K562 (cell line): ENCODE measurements around the gene HNRNPDL. TPM values are rescaled to one million over a fixed set of nuclear protein-coding genes. Genes with fewer than 3 reads are reported as not detected.

Source experiments
- ATAC-seq: fragments of 200-7000 bp; cut with Tn5 transposase; 3 replicates; pipeline ENCODE4 v1.9.1; 2020; ENCODE audit warnings: moderate library complexity
- BruUV-seq: library from RNA; stranded (reverse); fragments of 400-500 nt; replicated peaks from 2 replicates; lab custom pipeline; 2021; lab: Mats Ljungman, UMichigan
- CTCF ChIA-PET: fragments of 300-600 bp; formaldehyde crosslinking; extraction: SDS; loops from one replicate; lab custom pipeline; 2021; ENCODE audit warnings: low intra/inter-chr PET ratio; lab: Yijun Ruan, JAX
- POLR2A ChIA-PET: fragments of 300-600, 350-650 bp; sonication (Branson Sonifier 250); formaldehyde crosslinking; extraction: SDS; loops from one replicate; lab custom pipeline; 2021; ENCODE audit warnings: antibody characterized with exemption, inconsistent platforms; lab: Yijun Ruan, JAX
- DNase-seq, 4 experiments: peaks; one replicate each; pipeline versions ENCODE4 v3.0.0 to v3.0.0-alpha.2; 2011 to 2018; ENCODE audit warnings: low spot score in 3 of 4, mixed read lengths in 3 of 4; ENCODE audit errors: extremely low read depth in 1 of 4
- FAIRE-seq: peaks from 2 replicates; lab custom pipeline; 2011; peaks lifted over from hg19 to GRCh38; lab: Jason Lieb, UNC
- H2AFZ ChIP-seq: 2 replicates; pipeline ENCODE4 v1.6.0; 2011; ENCODE audit warnings: low read depth, low read length, control low read depth, inconsistent platforms
- H3K27ac ChIP-seq: fragments of 200-600 bp; 3 replicates; pipeline ENCODE4 v1.8.0; 2011; ENCODE audit warnings: low read depth, mild to moderate bottlenecking, control low read depth, inconsistent platforms, low read length, moderate library complexity, mixed read lengths; ENCODE audit errors: extremely low read depth
- H3K27me3 ChIP-seq, 2 experiments: fragments of 300-600 bp in 1 of 2; 2 replicates in 1 of 2; 3 replicates in 1 of 2; pipeline versions ENCODE4 v1.6.0 to v1.8.0; 2011; ENCODE audit warnings: inconsistent platforms in 2 of 2, low read length in 2 of 2, mild to moderate bottlenecking in 1 of 2, mixed read lengths in 1 of 2, moderate library complexity in 1 of 2; ENCODE audit not compliant: control insufficient read depth in 2 of 2, insufficient read depth in 2 of 2
- H3K36me3 ChIP-seq: fragments of 300-600 bp; 3 replicates; pipeline ENCODE4 v1.8.0; 2011; ENCODE audit warnings: mild to moderate bottlenecking, low read length, inconsistent platforms; ENCODE audit not compliant: control insufficient read depth, insufficient read depth
- H3K4me1 ChIP-seq, 2 experiments: fragments of 200-600 bp in 1 of 2; replicated peaks in 1 of 2; 2 replicates in 1 of 2; 3 replicates in 1 of 2; pipeline versions ENCODE4 v1.5.1 to v1.8.0; 2011; ENCODE audit warnings: inconsistent platforms in 2 of 2, low read length in 2 of 2, mild to moderate bottlenecking in 1 of 2, mixed read lengths in 1 of 2, moderate library complexity in 1 of 2; ENCODE audit not compliant: control insufficient read depth in 2 of 2, insufficient read depth in 2 of 2
- H3K4me2 ChIP-seq: 2 replicates; pipeline ENCODE4 v1.6.1; 2011; ENCODE audit warnings: low read length, control low read depth, inconsistent platforms, mixed read lengths; ENCODE audit not compliant: insufficient read depth
- H3K4me3 ChIP-seq: fragments of 200-600 bp; sonication (generic), shearing (Covaris generic); 2 replicates; pipeline ENCODE4 v1.5.1; 2016; ENCODE audit warnings: control low read depth, inconsistent platforms
- H3K79me2 ChIP-seq: fragments of 200-600 bp; 3 replicates; pipeline ENCODE4 v1.8.0; 2011; ENCODE audit warnings: low read length, inconsistent platforms; ENCODE audit not compliant: control insufficient read depth, insufficient read depth
- H3K9ac ChIP-seq, 2 experiments: 2 replicates each; pipeline versions ENCODE4 v1.6.0 to v1.6.1; 2011; ENCODE audit warnings: low read depth in 2 of 2, low read length in 2 of 2, control low read depth in 1 of 2, inconsistent platforms in 1 of 2, mild to moderate bottlenecking in 1 of 2, mixed read lengths in 1 of 2; ENCODE audit not compliant: insufficient read depth in 1 of 2
- H3K9me1 ChIP-seq: one replicate; pipeline ENCODE4 v1.6.0; 2011; ENCODE audit warnings: inconsistent platforms, mild to moderate bottlenecking, low read length, moderate library complexity; ENCODE audit not compliant: control insufficient read depth, insufficient read depth
- H3K9me3 ChIP-seq: replicated peaks from 2 replicates; pipeline ENCODE4 v1.5.1; 2011; ENCODE audit warnings: low read depth, low read length, inconsistent platforms; ENCODE audit not compliant: control insufficient read depth, insufficient read depth
- H4K20me1 ChIP-seq: replicated peaks from 2 replicates; pipeline ENCODE4 v1.6.1; 2011; ENCODE audit warnings: low read length, inconsistent platforms, mixed read lengths; ENCODE audit not compliant: control insufficient read depth, insufficient read depth
- RBFOX2 ChIP-seq: fragments of 200-400 bp; formaldehyde crosslinking; IDR thresholded peaks from 2 replicates; pipeline ENCODE4 v1.6.1; 2017; ENCODE audit warnings: low read depth, mild to moderate bottlenecking, low read length, moderate library complexity
- WGBS: fragments of 100-300 bp; shearing (Covaris generic); methylation state at CpG from one replicate; pipeline ENCODE4 v1.1.6; 2016; ENCODE audit warnings: low coverage, mixed read lengths; ENCODE audit not compliant: insufficient coverage; ENCODE audit errors: missing lambda C conversion rate; 5-methylcytosine and 5-hydroxymethylcytosine counted together
- in situ Hi-C: fragments of 300-500 bp; cut with MboI; formaldehyde crosslinking; loops from 4 replicates; pipeline ENCODE4 v1.15.0; 2018; ENCODE audit warnings: inconsistent platforms, mixed read lengths
- intact Hi-C: fragments of 100-400 bp; cut with micrococcal nuclease; formaldehyde crosslinking; loops from 2 replicates; pipeline ENCODE4 v1.14.2; 2022
- polyA plus RNA-seq, 8 experiments: library from polyadenylated mRNA; depleted of rRNA in 4 of 8; stranded (reverse) in 5 of 8; unstranded in 3 of 8; fragments of >200 nt; fragmentation: Nextera tagmentation in 2 of 8; fragmentation: Illumina TruSeq in 1 of 8; extraction: Ambion mirVana in 2 of 8; extraction: Trizol in 1 of 8; gene quantifications; 2 replicates each; pipeline versions ENCODE4 v1.2.1 to v1.2.3, GENCODE V29; 2011 to 2014; ENCODE audit warnings: inconsistent platforms in 1 of 8, missing spikeins in 1 of 8
- total RNA-seq, 7 experiments: library from RNA; depleted of rRNA in 6 of 7; stranded (reverse); fragments of >200 nt in 6 of 7; fragmentation: Illumina TruSeq in 2 of 7; extraction: Trizol in 2 of 7; gene quantifications; 2 replicates each; pipeline versions ENCODE4 v1.2.1 to v1.2.3, GENCODE V29; 2011 to 2021; ENCODE audit warnings: low replicate concordance in 1 of 7
- TF ChIP-seq, protein P1 (sequence below), 3 experiments: IDR thresholded peaks in 2 of 3; conservative IDR thresholded peaks in 1 of 3; 2 replicates each; pipeline ENCODE4 v1.5.1; 2011 to 2012; ENCODE audit warnings: low read length in 3 of 3, mild to moderate bottlenecking in 3 of 3, control low read depth in 2 of 3, improper control_type of control experiment in 1 of 3, inconsistent platforms in 1 of 3, low read depth in 1 of 3, mixed read lengths in 1 of 3, moderate library complexity in 1 of 3; ENCODE audit not compliant: insufficient read depth in 2 of 3

Gene HNRNPDL
- total and polyA plus RNA-seq, 9 of the 15 experiments (the other 6 are each of a cell fraction or from before 2014, with no cell fraction given), result 243 to 652 (median 351) TPM

DNA sequence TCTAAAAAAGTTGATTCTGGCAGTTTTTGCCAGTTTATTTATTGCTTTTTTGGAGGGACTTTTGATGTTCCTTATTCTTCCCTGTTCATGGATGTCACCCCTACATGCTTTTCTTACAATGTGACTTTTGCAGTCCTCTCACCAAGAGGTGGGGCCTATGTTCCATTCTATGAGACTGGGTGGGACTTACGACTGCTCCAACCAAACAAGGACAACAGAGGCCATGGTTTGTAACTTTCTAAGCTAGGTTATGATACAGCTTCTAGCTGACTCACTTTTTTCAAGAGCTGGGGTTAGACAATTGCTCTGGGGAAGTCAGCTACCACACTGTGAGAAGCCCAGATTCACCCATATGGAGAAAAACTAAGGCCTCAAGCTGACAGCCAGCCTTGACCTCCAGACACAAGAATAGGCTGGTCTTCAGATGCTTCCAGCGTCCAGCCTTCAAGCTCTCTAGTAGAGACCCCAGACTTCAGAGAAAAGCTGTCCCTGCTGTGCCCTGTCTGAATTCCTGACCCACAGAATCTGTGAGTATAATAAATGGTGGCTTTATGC is 39.6 kb upstream of the HNRNPDL start:
- H3K9me3 ChIP-seq, result no peaks in the 10 kb centered on the region
- CTCF ChIA-PET, result no interaction called here
- FAIRE-seq, result no peak
- peak in 1 of 4 experiments; percentile 12 for DNase-seq
- no peaks in the 10 kb centered on the region for H3K27me3 ChIP-seq
- H3K4me3 ChIP-seq, result no peak overlapping the region
- POLR2A ChIA-PET, result no interaction called here
- H4K20me1 ChIP-seq, result no peaks in the 10 kb centered on the region
- peak; percentile 59; the same call in 2 of the 3 replicates for ATAC-seq
- no peak overlapping the region for H3K4me2 ChIP-seq
- TF ChIP-seq, protein P1, sequence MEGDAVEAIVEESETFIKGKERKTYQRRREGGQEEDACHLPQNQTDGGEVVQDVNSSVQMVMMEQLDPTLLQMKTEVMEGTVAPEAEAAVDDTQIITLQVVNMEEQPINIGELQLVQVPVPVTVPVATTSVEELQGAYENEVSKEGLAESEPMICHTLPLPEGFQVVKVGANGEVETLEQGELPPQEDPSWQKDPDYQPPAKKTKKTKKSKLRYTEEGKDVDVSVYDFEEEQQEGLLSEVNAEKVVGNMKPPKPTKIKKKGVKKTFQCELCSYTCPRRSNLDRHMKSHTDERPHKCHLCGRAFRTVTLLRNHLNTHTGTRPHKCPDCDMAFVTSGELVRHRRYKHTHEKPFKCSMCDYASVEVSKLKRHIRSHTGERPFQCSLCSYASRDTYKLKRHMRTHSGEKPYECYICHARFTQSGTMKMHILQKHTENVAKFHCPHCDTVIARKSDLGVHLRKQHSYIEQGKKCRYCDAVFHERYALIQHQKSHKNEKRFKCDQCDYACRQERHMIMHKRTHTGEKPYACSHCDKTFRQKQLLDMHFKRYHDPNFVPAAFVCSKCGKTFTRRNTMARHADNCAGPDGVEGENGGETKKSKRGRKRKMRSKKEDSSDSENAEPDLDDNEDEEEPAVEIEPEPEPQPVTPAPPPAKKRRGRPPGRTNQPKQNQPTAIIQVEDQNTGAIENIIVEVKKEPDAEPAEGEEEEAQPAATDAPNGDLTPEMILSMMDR (IDR thresholded peaks at IDR 0.05 in 2 of 3, conservative IDR thresholded peaks at IDR 0.05 in 1 of 3; ENCODE audit: insufficient read depth in 2 of 3, low read depth in 1 of 3, low read length in 3 of 3), result peak in 2 of 3 experiments; percentile 3 to 7; a peak in 2 of 6 replicates
- no peak for TF ChIP-seq RBFOX2
- no peak overlapping the region for H3K9ac ChIP-seq
- no peaks in the 10 kb centered on the region for H3K9me1 ChIP-seq
- intact Hi-C loops (loop anchor here (10.0 kb wide), 1 partner anchor 195 kb away; no protein-coding TSS in a partner anchor), in situ Hi-C loops (loop anchor here (5.0 kb wide), 1 partner anchor 267 kb away; no protein-coding TSS in a partner anchor)
- no TSS peak for BruUV-seq
- WGBS, result 39% methylated on average over 2 of the region's 2 CpGs
- no peaks in the 10 kb centered on the region for H3K79me2 ChIP-seq
- no peak overlapping the region for H3K27ac ChIP-seq
- H2AFZ ChIP-seq, result no peak overlapping the region
- no peaks in the 10 kb centered on the region; a peak in 1 of 5 replicates for H3K4me1 ChIP-seq
- no peaks in the 10 kb centered on the region for H3K36me3 ChIP-seq
